Superior temporal gyrus (tissue), 1 donor: ENCODE results near the gene MEGF11.
A peak's percentile ranks its signal among the peaks of the same experiment; 100 is the strongest.

Experiments used
- DNase-seq: peaks from one replicate; pipeline ENCODE4 v3.0.0-alpha.2; 2016; ENCODE audit errors: extremely low spot score

The MEGF11 gene

DNA sequence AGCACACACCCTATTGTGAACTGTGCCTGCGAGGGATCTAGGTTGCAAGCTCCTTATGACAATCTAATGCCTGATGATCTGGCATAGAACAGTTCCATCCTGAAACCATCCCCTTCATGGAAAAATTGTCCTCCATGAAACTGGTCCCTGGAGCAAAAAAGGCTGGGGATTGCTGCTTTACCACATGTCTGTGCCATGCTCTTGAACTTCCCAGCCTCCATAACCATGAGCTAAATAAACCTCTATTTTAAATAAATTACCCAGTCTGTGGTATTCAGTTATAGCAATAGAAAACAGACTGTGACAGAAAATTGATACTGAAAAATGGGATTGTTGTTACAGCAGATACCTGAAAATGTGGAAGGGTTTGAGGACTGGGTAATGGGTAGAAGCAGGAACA is 221.5 kb downstream of the MEGF11 start:
- no peak for DNase-seq

DNA sequence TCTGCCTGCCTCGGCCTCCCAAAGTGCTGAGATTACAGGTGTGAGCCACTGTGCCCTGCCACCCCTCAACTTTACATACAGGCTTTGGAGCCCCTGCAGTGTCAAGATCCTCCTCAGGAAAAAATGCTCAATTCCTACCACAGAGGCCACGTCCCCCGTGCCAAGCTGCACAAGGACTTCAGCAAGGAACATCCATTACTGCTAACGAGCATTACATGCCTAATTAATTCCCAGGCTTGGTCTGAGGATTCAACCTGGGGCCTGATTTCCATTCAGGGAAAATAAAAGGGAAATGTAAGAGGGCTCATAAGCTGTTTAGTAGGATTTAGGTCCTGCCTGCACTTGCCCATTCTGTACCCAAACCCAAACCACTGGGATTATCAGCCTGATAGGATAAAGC is 222.9 kb downstream of the MEGF11 start:
- DNase-seq = no peak

DNA sequence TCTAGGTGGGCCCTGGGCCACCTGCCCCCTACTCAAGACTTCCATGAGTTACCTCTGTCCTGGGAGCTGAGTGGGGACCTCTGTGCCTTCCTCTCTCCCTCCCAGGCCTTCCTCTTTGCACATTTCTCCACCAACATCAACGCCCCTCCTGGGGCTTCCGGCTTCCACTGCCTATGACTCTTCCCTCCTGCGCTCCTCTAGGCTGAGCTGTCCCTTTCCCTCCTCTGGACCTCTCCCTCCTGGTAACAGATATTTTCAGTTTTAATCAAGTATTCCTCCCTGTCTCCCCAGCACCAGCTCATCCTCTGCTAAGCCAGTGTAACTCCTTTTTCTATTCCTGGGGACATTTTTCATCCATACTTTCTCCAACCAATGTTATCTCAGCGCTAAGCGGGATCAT is 223.9 kb downstream of the MEGF11 start:
- DNase-seq = no peak

DNA sequence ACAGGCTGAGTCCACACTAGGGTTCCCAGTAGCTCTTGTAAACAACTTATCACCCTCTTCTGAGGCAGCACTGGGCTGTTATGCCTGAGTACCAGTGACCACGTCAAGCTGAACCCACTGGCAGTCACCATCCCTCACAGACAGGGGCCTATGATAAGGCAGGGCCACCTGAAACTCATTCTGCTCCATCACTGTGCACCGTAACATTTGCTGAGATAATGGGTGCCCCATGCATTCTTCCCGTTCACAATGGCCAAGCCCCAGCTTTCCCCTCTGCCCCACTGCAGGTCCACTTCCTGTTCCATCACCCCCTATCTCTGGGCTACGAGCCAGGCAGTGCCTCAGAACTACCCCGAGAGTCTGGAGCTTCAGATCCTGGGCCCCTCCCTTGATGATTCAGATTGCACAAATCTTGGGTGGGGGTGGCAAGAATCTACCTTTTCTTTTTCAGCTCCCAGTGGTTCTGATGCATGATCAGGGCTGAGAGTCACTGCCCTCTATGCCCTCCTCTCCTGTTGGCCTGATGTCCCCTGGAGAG is 226.2 kb downstream of the MEGF11 start:
- no peak for DNase-seq

- no peak for DNase-seq
Observed at GRCh38 chr15:66025972-66026371, 227.6 kb downstream of the MEGF11 start.

GRCh38 chr15:66025015-66025452 is 228.5 kb downstream of the MEGF11 start:
- no peak for DNase-seq

GRCh38 chr15:66024116-66024515 is 229.4 kb downstream of the MEGF11 start:
- DNase-seq = no peak

- DNase-seq = peak; percentile 77
Observed at GRCh38 chr15:66023311-66023972, 230.1 kb downstream of the MEGF11 start.

DNA sequence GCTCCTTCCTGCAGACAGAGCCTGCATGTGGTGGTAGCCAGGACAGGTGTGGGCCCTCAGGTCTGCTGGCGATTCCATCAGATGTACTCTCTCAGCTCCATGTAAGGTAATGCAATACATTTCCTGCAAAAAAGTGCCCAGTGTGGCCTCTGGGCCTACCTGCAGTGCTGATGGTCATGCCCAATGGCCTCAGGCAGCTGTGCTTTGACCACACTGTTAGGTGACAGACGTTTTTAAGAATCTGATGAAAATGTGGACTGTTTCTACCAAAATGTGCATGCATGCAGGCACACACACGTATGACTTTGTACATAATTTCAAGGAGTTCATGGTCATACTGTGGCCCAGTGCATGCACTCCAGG is 231.4 kb downstream of the MEGF11 start:
- no peak for DNase-seq

- DNase-seq = no peak
Observed at GRCh38 chr15:66021496-66022162, 231.9 kb downstream of the MEGF11 start.

- no peak for DNase-seq
Observed at GRCh38 chr15:66019826-66020398, 233.6 kb downstream of the MEGF11 start.

GRCh38 chr15:66019368-66019767 is 234.2 kb downstream of the MEGF11 start:
- DNase-seq = no peak

- no peak for DNase-seq
Observed at GRCh38 chr15:66018488-66018797, 235.1 kb downstream of the MEGF11 start.

GRCh38 chr15:66017792-66018487 is 235.6 kb downstream of the MEGF11 start:
- no peak for DNase-seq

- DNase-seq = no peak
Observed at GRCh38 chr15:66017000-66017399, 236.6 kb downstream of the MEGF11 start.

DNA sequence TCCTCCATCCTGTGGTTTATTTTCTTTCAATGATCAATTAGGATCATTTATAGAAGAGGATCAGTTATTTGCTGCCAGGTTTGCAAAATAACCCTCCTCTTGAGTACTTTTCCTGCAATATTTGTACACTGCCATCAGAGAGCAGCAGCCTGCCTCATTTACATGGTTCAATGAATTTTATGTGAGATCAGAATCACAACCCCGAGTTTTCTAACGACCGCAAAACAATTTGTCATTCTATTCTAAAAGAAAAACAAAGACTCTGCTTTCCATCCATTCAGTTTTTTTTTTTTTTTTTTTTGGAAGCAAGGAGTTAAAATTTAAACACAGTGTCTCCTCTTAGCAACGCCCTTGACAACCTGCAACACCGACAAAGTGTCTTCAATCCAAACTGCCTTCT is 237.4 kb downstream of the MEGF11 start:
- DNase-seq = no peak

DNA sequence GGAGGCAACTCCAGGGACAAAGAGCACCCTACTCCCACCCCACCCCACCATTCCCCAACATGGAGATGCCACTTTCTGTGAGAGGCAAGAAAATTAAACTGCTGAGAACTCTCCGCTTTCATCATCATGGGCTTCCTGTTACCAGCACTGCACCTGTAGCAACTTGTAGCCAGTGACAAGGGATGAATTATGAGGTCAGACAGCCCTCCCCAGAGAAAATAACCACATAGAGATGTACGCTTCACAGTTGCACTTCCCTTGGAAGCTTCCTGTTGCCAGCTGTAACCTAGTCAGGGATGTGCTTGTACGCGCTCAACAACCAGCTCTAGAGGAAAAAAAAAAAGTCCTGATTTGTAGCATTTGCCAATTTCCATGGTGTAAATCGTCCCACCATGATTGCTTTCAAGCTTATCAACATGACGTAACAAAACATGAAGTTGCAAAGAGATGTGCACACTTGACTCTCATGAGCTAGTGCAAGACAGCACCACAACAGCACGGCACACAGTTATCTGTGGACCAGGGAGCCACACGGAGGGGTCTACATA is 238.8 kb downstream of the MEGF11 start:
- DNase-seq = no peak

DNA sequence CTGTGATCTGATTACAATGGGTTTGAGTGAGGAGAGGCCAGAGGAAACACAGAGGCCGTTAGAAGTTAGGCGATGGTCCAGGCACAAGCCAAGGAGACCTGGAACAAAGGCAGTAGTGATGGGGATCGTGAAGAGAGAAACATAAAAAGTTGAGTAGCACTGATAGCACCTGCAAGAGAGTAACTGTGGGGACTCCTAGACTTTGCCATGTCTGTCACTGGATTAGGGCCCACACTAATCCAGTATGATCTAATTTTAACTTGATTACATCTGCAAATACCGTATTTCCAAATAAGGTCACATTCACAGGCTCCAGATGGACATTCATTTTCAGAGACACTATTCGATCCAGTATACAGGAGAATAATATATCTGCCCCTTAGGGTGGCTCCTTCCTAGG is 239.5 kb downstream of the MEGF11 start:
- DNase-seq = no peak

DNA sequence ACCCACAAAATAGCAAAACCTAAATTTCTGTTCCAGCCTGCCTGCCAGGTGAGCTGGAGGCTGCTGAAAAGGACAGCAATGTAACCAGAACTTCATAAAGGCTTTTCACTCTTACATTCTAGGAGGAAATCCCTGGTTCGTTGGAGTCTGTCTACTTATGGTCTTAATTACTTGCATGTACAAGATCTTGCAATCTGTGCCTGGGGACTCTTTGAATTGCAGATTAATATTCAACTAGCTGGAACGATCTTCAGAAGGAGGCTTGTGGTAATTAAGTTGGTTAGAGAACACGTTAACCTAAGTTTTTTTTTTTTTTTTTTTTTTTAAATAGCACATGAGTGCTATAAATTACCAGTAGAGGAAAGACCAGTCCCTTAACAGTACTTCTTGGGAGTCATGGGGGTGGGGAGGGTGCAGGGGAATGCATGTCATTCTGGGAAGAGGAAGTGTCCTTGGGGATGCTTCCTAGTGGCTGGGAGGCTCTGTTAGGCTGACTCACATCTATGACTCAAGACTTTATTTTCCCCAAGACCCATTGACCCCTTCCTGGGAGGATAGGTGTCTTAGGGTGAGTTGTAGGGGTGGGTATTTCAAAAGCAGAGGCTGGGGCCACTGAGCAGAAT is 244.5 kb downstream of the MEGF11 start:
- no peak for DNase-seq

- DNase-seq = no peak
Observed at GRCh38 chr15:66007663-66008262, 245.8 kb downstream of the MEGF11 start.

DNA sequence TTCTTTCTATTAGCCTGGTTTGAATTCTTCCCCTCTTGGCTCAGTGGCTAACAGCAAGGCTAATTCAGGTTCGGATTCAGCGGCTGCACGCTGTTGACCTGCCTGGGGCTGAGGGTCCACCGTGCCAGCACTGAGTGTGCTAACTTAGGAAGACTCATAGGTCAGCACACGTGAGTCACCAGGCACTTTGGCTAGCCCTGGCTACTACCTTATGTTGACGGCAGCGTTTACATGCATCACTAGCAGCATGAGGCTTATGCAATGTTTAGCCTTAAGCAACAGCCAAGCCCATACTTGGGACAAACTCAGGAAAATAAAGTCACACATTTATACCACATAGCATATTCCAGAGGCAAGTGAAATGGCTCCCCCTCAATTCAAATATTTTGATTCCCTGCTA is 246.6 kb downstream of the MEGF11 start:
- DNase-seq = no peak
